ENCODE results near the gene DYNLT1.

DNA sequence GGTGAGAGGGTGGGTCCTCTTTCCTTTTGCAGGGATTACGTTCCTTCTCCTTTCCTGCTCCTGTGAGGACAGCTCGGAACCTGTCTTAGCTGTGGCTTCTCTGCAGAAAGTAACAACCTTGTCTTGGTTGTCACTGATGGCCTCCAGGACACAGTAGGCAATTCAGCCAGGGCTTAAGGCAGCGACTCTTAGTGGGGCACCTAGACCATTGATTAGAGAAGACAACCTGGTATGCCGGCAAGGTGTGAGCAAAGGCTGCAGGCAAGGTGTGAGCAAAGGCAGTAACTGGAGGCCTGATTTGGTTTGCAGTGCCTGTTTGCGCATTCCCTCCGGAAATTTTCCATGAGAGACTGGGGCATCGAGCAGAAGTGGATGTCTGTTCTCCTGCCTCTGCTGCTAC lies 37.6 kb downstream of the DYNLT1 start:
- TF ChIP-seq, protein P1, sequence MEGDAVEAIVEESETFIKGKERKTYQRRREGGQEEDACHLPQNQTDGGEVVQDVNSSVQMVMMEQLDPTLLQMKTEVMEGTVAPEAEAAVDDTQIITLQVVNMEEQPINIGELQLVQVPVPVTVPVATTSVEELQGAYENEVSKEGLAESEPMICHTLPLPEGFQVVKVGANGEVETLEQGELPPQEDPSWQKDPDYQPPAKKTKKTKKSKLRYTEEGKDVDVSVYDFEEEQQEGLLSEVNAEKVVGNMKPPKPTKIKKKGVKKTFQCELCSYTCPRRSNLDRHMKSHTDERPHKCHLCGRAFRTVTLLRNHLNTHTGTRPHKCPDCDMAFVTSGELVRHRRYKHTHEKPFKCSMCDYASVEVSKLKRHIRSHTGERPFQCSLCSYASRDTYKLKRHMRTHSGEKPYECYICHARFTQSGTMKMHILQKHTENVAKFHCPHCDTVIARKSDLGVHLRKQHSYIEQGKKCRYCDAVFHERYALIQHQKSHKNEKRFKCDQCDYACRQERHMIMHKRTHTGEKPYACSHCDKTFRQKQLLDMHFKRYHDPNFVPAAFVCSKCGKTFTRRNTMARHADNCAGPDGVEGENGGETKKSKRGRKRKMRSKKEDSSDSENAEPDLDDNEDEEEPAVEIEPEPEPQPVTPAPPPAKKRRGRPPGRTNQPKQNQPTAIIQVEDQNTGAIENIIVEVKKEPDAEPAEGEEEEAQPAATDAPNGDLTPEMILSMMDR (IDR thresholded peaks at IDR 0.05): no peak
- TF ChIP-seq EP300 (IDR thresholded peaks at IDR 0.05): no peak
- no peak for TF ChIP-seq POLR2A (IDR thresholded peaks at IDR 0.05; ENCODE audit: low read depth)
